Prostate gland (tissue), 2 donors: ENCODE data around the gene ZNF548.

Experiments
- POLR2A ChIP-seq: fragments of 450-650 bp; IDR thresholded peaks from one replicate; pipeline ENCODE4 v1.6.1; 2016; ENCODE audit warnings: antibody characterized with exemption, mild to moderate bottlenecking
- POLR2AphosphoS5 ChIP-seq: sonication (generic); formaldehyde crosslinking; IDR thresholded peaks from one replicate; pipeline ENCODE4 v1.6.1; 2017; ENCODE audit warnings: antibody characterized with exemption
- TF ChIP-seq, protein P1 (sequence below), 4 experiments: fragments of 200-600 bp in 2 of 4; fragments of 450-650 bp in 2 of 4; sonication (generic) in 2 of 4; IDR thresholded peaks; 1 replicate in 3 of 4; 2 replicates in 1 of 4; pipeline ENCODE4 v1.5.1; 2016 to 2019; ENCODE audit warnings: antibody characterized with exemption in 4 of 4, mild to moderate bottlenecking in 2 of 4, moderate library complexity in 2 of 4

- TF ChIP-seq, protein P1, sequence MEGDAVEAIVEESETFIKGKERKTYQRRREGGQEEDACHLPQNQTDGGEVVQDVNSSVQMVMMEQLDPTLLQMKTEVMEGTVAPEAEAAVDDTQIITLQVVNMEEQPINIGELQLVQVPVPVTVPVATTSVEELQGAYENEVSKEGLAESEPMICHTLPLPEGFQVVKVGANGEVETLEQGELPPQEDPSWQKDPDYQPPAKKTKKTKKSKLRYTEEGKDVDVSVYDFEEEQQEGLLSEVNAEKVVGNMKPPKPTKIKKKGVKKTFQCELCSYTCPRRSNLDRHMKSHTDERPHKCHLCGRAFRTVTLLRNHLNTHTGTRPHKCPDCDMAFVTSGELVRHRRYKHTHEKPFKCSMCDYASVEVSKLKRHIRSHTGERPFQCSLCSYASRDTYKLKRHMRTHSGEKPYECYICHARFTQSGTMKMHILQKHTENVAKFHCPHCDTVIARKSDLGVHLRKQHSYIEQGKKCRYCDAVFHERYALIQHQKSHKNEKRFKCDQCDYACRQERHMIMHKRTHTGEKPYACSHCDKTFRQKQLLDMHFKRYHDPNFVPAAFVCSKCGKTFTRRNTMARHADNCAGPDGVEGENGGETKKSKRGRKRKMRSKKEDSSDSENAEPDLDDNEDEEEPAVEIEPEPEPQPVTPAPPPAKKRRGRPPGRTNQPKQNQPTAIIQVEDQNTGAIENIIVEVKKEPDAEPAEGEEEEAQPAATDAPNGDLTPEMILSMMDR (IDR thresholded peaks at IDR 0.05) = no peak
- no peak for TF ChIP-seq POLR2AphosphoS5
- no peak for TF ChIP-seq POLR2A
These were observed 6.1 kb downstream of the ZNF548 start for GRCh38 chr19:57395710-57396109.
